HEK293 (cell line): Measurements from ENCODE around the gene RHBDL3.

Experiments
- BCL11B ChIP-seq: fragments of 450-650 bp; formaldehyde crosslinking; IDR thresholded peaks from 2 replicates; pipeline ENCODE4 v1.5.1; 2016; ENCODE audit warnings: low read depth, missing biosample characterization, missing genetic modification characterization
- EGR2 ChIP-seq: fragments of 450-650 bp; formaldehyde crosslinking; IDR thresholded peaks from 2 replicates; pipeline ENCODE4 v1.5.1; 2016; ENCODE audit warnings: low read depth, missing biosample characterization, missing genetic modification characterization
- FEZF1 ChIP-seq: fragments of 450-650 bp; formaldehyde crosslinking; IDR thresholded peaks from 2 replicates; pipeline ENCODE4 v1.5.1; 2016; ENCODE audit warnings: missing biosample characterization, missing genetic modification characterization
- IKZF3 ChIP-seq: fragments of 450-650 bp; IDR thresholded peaks from 2 replicates; pipeline ENCODE4 v1.5.0; 2018; ENCODE audit warnings: missing biosample characterization, mild to moderate bottlenecking, missing genetic modification characterization, moderate library complexity
- KLF1 ChIP-seq: fragments of 450-650 bp; formaldehyde crosslinking; IDR thresholded peaks from 2 replicates; pipeline ENCODE4 v1.5.1; 2016; ENCODE audit warnings: missing biosample characterization, missing genetic modification characterization
- KLF10 ChIP-seq: fragments of 450-650 bp; IDR thresholded peaks from 2 replicates; pipeline ENCODE4 v1.5.1; 2018; ENCODE audit warnings: missing biosample characterization, mild to moderate bottlenecking, missing genetic modification characterization
- KLF16 ChIP-seq: fragments of 450-650 bp; formaldehyde crosslinking; IDR thresholded peaks from 2 replicates; pipeline ENCODE4 v1.5.1; 2017; ENCODE audit warnings: missing biosample characterization, missing genetic modification characterization
- KLF7 ChIP-seq: fragments of 450-650 bp; formaldehyde crosslinking; IDR thresholded peaks from 2 replicates; pipeline ENCODE4 v1.5.1; 2016; ENCODE audit warnings: missing biosample characterization, missing genetic modification characterization, borderline replicate concordance
- MZF1 ChIP-seq: fragments of 450-650 bp; formaldehyde crosslinking; IDR thresholded peaks from 2 replicates; pipeline ENCODE4 v1.5.1; 2017; ENCODE audit warnings: missing biosample characterization, missing genetic modification characterization, borderline replicate concordance
- SCRT2 ChIP-seq: fragments of 450-650 bp; formaldehyde crosslinking; IDR thresholded peaks from 2 replicates; pipeline ENCODE4 v1.5.1; 2016; ENCODE audit warnings: missing biosample characterization, missing genetic modification characterization
- ZBTB1 ChIP-seq: fragments of 450-650 bp; formaldehyde crosslinking; IDR thresholded peaks from 2 replicates; pipeline ENCODE4 v1.5.1; 2016; ENCODE audit warnings: missing biosample characterization, missing genetic modification characterization
- ZBTB17 ChIP-seq: fragments of 450-650 bp; formaldehyde crosslinking; IDR thresholded peaks from 2 replicates; pipeline ENCODE4 v1.5.1; 2016; ENCODE audit warnings: missing biosample characterization, missing genetic modification characterization
- ZBTB48 ChIP-seq: fragments of 450-650 bp; formaldehyde crosslinking; IDR thresholded peaks from 2 replicates; pipeline ENCODE4 v1.5.1; 2016; ENCODE audit warnings: missing biosample characterization, missing genetic modification characterization
- ZBTB8A ChIP-seq: fragments of 450-650 bp; formaldehyde crosslinking; IDR thresholded peaks from 2 replicates; pipeline ENCODE4 v1.5.1; 2016; ENCODE audit warnings: missing biosample characterization, missing genetic modification characterization
- ZIC2 ChIP-seq: fragments of 450-650 bp; formaldehyde crosslinking; IDR thresholded peaks from 2 replicates; pipeline ENCODE4 v1.5.1; 2016; ENCODE audit warnings: missing biosample characterization, missing genetic modification characterization
- ZNF121 ChIP-seq: fragments of 450-650 bp; formaldehyde crosslinking; IDR thresholded peaks from 2 replicates; pipeline ENCODE4 v1.5.1; 2016; ENCODE audit warnings: missing biosample characterization, missing genetic modification characterization
- ZNF214 ChIP-seq: fragments of 450-650 bp; formaldehyde crosslinking; IDR thresholded peaks from 2 replicates; pipeline ENCODE4 v1.5.1; 2017; ENCODE audit warnings: missing biosample characterization, mild to moderate bottlenecking, missing genetic modification characterization, borderline replicate concordance
- ZNF24 ChIP-seq: fragments of 450-650 bp; formaldehyde crosslinking; IDR thresholded peaks from 2 replicates; pipeline ENCODE4 v1.5.1; 2016; ENCODE audit warnings: missing biosample characterization, missing genetic modification characterization
- ZNF350 ChIP-seq: fragments of 450-650 bp; formaldehyde crosslinking; IDR thresholded peaks from 2 replicates; pipeline ENCODE4 v1.5.0; 2017; ENCODE audit warnings: missing biosample characterization, mild to moderate bottlenecking, missing genetic modification characterization
- ZNF404 ChIP-seq: fragments of 450-650 bp; formaldehyde crosslinking; IDR thresholded peaks from 2 replicates; pipeline ENCODE4 v1.5.1; 2017; ENCODE audit warnings: missing biosample characterization, missing genetic modification characterization
- ZNF433 ChIP-seq: fragments of 450-650 bp; formaldehyde crosslinking; IDR thresholded peaks from 2 replicates; pipeline ENCODE4 v1.5.1; 2016; ENCODE audit warnings: missing biosample characterization, missing genetic modification characterization, low read depth
- ZNF623 ChIP-seq: fragments of 450-650 bp; formaldehyde crosslinking; IDR thresholded peaks from 2 replicates; pipeline ENCODE4 v1.5.1; 2016; ENCODE audit warnings: missing biosample characterization, missing genetic modification characterization
- ZNF626 ChIP-seq: fragments of 450-650 bp; sonication (Bioruptor Pico); formaldehyde crosslinking; IDR thresholded peaks from 2 replicates; pipeline ENCODE4 v1.5.1; 2018; ENCODE audit warnings: missing biosample characterization, missing genetic modification characterization, inconsistent platforms
- ZSCAN30 ChIP-seq: fragments of 450-650 bp; IDR thresholded peaks from 2 replicates; pipeline ENCODE4 v1.5.1; 2018; ENCODE audit warnings: missing biosample characterization, mild to moderate bottlenecking, missing genetic modification characterization, moderate library complexity
- ZXDB ChIP-seq: fragments of 450-650 bp; formaldehyde crosslinking; IDR thresholded peaks from 2 replicates; pipeline ENCODE4 v1.5.1; 2016; ENCODE audit warnings: missing biosample characterization, missing genetic modification characterization
- TF ChIP-seq, protein P1 (sequence below): fragments of 450-650 bp; formaldehyde crosslinking; IDR thresholded peaks from 2 replicates; pipeline ENCODE4 v1.5.1; 2016; ENCODE audit warnings: missing biosample characterization, missing genetic modification characterization
- TF ChIP-seq, protein P2 (sequence below): fragments of 450-650 bp; formaldehyde crosslinking; IDR thresholded peaks from 2 replicates; pipeline ENCODE4 v1.5.1; 2016; ENCODE audit warnings: missing biosample characterization, missing genetic modification characterization
- TF ChIP-seq, protein P3 (sequence below): fragments of 450-650 bp; formaldehyde crosslinking; IDR thresholded peaks from 2 replicates; pipeline ENCODE4 v1.5.1; 2016; ENCODE audit warnings: missing biosample characterization, missing genetic modification characterization, borderline replicate concordance
- TF ChIP-seq, protein P4 (sequence below): fragments of 450-650 bp; formaldehyde crosslinking; IDR thresholded peaks from 2 replicates; pipeline ENCODE4 v1.5.1; 2016; ENCODE audit warnings: missing biosample characterization, missing genetic modification characterization
- TF ChIP-seq, protein P5 (sequence below): fragments of 450-650 bp; formaldehyde crosslinking; IDR thresholded peaks from 2 replicates; pipeline ENCODE4 v1.5.1; 2016; ENCODE audit warnings: missing biosample characterization, missing genetic modification characterization

The RHBDL3 gene

DNA sequence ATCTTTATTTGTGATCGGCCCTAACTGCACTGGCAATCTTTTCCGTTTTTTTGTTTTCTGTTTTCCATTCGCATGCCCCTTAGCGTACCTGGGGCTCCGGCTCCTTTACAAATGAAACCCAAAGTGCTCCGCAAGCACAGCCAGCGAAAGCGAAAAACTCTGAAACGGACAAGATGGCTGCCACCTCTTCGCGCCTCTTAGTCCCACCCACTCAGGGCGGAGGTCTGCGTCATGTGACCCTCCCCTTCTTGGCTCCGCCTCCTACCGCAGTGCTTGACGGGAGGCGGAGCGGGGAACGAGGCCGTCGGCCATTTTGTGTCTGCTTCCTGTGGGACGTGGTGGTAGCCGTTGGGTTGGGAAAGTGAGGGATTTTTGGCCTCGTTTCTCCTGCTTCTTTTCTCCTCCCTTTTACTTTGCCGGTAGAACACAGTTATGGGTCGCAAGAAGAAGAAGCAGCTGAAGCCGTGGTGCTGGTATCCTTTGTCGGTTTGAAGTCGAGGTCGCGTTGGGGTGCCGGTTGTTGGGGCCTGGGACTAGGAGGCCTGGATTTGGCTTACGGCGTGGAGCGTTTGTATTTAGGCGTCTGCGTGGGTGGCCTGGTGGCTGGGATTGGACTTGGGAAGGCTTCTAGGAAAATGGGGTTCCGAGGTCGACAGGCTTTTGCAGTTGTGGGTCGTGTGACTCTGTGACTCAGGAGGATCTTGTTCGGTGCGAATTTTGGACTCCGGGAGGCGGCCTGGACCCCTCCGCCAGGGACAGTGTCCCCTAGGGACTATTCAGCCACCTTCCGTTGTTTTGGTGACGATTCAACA is 84.4 kb downstream of the RHBDL3 start, which contains the start of gene ZNF207 (continued):
- TF ChIP-seq, protein P1, sequence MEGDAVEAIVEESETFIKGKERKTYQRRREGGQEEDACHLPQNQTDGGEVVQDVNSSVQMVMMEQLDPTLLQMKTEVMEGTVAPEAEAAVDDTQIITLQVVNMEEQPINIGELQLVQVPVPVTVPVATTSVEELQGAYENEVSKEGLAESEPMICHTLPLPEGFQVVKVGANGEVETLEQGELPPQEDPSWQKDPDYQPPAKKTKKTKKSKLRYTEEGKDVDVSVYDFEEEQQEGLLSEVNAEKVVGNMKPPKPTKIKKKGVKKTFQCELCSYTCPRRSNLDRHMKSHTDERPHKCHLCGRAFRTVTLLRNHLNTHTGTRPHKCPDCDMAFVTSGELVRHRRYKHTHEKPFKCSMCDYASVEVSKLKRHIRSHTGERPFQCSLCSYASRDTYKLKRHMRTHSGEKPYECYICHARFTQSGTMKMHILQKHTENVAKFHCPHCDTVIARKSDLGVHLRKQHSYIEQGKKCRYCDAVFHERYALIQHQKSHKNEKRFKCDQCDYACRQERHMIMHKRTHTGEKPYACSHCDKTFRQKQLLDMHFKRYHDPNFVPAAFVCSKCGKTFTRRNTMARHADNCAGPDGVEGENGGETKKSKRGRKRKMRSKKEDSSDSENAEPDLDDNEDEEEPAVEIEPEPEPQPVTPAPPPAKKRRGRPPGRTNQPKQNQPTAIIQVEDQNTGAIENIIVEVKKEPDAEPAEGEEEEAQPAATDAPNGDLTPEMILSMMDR (tag by site-specific recombination), result peak; percentile 53; the same call in 1 of the 2 replicates
- TF ChIP-seq ZNF350 (tag by site-specific recombination), result no peak
- peak; percentile 86 for TF ChIP-seq EGR2 (tag by site-specific recombination)
- TF ChIP-seq ZNF404 (tag by site-specific recombination), result no peak
- TF ChIP-seq FEZF1, result peak; percentile 25
- TF ChIP-seq ZBTB8A (tag by site-specific recombination), result no peak; the same call in 1 of the 2 replicates
- no peak for TF ChIP-seq ZNF214
- 0 out of 2 replicates have a peak, but pooled peaks have one; percentile 47 for TF ChIP-seq ZNF121
- peak; percentile 96 for TF ChIP-seq ZBTB48 (tag by site-specific recombination)
- peak; percentile 13; the same call in 1 of the 2 replicates for TF ChIP-seq ZBTB17
- TF ChIP-seq, protein P2, sequence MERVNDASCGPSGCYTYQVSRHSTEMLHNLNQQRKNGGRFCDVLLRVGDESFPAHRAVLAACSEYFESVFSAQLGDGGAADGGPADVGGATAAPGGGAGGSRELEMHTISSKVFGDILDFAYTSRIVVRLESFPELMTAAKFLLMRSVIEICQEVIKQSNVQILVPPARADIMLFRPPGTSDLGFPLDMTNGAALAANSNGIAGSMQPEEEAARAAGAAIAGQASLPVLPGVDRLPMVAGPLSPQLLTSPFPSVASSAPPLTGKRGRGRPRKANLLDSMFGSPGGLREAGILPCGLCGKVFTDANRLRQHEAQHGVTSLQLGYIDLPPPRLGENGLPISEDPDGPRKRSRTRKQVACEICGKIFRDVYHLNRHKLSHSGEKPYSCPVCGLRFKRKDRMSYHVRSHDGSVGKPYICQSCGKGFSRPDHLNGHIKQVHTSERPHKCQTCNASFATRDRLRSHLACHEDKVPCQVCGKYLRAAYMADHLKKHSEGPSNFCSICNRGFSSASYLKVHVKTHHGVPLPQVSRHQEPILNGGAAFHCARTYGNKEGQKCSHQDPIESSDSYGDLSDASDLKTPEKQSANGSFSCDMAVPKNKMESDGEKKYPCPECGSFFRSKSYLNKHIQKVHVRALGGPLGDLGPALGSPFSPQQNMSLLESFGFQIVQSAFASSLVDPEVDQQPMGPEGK (tag by site-specific recombination), result peak; percentile 76
- TF ChIP-seq, protein P3, sequence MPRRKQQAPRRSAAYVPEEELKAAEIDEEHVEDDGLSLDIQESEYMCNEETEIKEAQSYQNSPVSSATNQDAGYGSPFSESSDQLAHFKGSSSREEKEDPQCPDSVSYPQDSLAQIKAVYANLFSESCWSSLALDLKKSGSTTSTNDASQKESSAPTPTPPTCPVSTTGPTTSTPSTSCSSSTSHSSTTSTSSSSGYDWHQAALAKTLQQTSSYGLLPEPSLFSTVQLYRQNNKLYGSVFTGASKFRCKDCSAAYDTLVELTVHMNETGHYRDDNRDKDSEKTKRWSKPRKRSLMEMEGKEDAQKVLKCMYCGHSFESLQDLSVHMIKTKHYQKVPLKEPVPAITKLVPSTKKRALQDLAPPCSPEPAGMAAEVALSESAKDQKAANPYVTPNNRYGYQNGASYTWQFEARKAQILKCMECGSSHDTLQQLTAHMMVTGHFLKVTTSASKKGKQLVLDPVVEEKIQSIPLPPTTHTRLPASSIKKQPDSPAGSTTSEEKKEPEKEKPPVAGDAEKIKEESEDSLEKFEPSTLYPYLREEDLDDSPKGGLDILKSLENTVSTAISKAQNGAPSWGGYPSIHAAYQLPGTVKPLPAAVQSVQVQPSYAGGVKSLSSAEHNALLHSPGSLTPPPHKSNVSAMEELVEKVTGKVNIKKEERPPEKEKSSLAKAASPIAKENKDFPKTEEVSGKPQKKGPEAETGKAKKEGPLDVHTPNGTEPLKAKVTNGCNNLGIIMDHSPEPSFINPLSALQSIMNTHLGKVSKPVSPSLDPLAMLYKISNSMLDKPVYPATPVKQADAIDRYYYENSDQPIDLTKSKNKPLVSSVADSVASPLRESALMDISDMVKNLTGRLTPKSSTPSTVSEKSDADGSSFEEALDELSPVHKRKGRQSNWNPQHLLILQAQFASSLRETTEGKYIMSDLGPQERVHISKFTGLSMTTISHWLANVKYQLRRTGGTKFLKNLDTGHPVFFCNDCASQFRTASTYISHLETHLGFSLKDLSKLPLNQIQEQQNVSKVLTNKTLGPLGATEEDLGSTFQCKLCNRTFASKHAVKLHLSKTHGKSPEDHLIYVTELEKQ, result no peak
- 0 out of 2 replicates have a peak, but pooled peaks have one; percentile 5 for TF ChIP-seq ZNF433 (tag by site-specific recombination)
- TF ChIP-seq KLF7 (tag by site-specific recombination), result peak; percentile 29; the same call in 1 of the 2 replicates
- no peak for TF ChIP-seq ZNF626 (tag by site-specific recombination)
- no peak for TF ChIP-seq ZBTB1 (tag by site-specific recombination)
- 0 out of 2 replicates have a peak, but pooled peaks have one; percentile 4 for TF ChIP-seq ZSCAN30 (tag by site-specific recombination)
- TF ChIP-seq KLF16 (tag by site-specific recombination), result peak; percentile 86; the same call in 1 of the 2 replicates
- 0 out of 2 replicates have a peak, but pooled peaks have one; percentile 33 for TF ChIP-seq BCL11B (tag by site-specific recombination)
- TF ChIP-seq MZF1 (tag by site-specific recombination), result 0 out of 2 replicates have a peak, but pooled peaks have one; percentile 31
- TF ChIP-seq KLF1 (tag by site-specific recombination), result peak; percentile 64
- peak; percentile 50; the same call in 1 of the 2 replicates for TF ChIP-seq ZXDB (tag by site-specific recombination)
- peak; percentile 67 for TF ChIP-seq IKZF3 (tag by site-specific recombination)
- TF ChIP-seq, protein P4, sequence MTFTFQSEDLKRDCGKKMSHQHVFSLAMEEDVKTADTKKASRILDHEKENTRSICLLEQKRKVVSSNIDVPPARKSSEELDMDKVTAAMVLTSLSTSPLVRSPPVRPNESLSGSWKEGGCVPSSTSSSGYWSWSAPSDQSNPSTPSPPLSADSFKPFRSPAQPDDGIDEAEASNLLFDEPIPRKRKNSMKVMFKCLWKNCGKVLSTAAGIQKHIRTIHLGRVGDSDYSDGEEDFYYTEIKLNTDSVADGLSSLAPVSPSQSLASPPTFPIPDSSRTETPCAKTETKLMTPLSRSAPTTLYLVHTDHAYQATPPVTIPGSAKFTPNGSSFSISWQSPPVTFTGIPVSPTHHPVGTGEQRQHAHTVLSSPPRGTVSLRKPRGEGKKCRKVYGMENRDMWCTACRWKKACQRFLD (tag by site-specific recombination), result no peak
- TF ChIP-seq ZIC2, result no peak
- TF ChIP-seq KLF10, result no peak
- TF ChIP-seq, protein P5, sequence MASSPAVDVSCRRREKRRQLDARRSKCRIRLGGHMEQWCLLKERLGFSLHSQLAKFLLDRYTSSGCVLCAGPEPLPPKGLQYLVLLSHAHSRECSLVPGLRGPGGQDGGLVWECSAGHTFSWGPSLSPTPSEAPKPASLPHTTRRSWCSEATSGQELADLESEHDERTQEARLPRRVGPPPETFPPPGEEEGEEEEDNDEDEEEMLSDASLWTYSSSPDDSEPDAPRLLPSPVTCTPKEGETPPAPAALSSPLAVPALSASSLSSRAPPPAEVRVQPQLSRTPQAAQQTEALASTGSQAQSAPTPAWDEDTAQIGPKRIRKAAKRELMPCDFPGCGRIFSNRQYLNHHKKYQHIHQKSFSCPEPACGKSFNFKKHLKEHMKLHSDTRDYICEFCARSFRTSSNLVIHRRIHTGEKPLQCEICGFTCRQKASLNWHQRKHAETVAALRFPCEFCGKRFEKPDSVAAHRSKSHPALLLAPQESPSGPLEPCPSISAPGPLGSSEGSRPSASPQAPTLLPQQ (tag by site-specific recombination), result peak; percentile 57; the same call in 1 of the 2 replicates
- TF ChIP-seq SCRT2, result peak; percentile 48; the same call in 1 of the 2 replicates
- TF ChIP-seq ZNF623 (tag by site-specific recombination), result peak; percentile 6; the same call in 1 of the 2 replicates
- TF ChIP-seq ZNF24 (tag by site-specific recombination), result peak; percentile 43; the same call in 1 of the 2 replicates
